Glutamatergic neuron (in vitro differentiated cells): ENCODE data around the gene CLMN. TPM values are rescaled to one million over a fixed set of nuclear protein-coding genes. Genes with fewer than 3 reads are reported as not detected.

Source experiments
- DNase-seq: peaks from one replicate; pipeline ENCODE4 v3.0.0; 2022
- H3K27ac Mint-ChIP-seq: one replicate; pipeline ENCODE4 v1.8.0; 2020; ENCODE audit warnings: mild to moderate bottlenecking, mixed read lengths, inconsistent platforms; ENCODE audit not compliant: unreplicated experiment
- H3K27me3 Mint-ChIP-seq: one replicate; pipeline ENCODE4 v1.8.0; 2020; ENCODE audit warnings: mild to moderate bottlenecking, moderate library complexity, mixed read lengths, inconsistent platforms; ENCODE audit not compliant: unreplicated experiment
- H3K36me3 Mint-ChIP-seq: one replicate; pipeline ENCODE4 v1.8.0; 2020; ENCODE audit warnings: mild to moderate bottlenecking, mixed read lengths, inconsistent platforms; ENCODE audit not compliant: unreplicated experiment
- H3K4me1 Mint-ChIP-seq: one replicate; pipeline ENCODE4 v1.8.0; 2020; ENCODE audit warnings: mild to moderate bottlenecking, low read depth, mixed read lengths, inconsistent platforms; ENCODE audit not compliant: unreplicated experiment
- H3K4me3 Mint-ChIP-seq: one replicate; pipeline ENCODE4 v1.8.0; 2020; ENCODE audit warnings: mild to moderate bottlenecking, mixed read lengths, inconsistent platforms; ENCODE audit not compliant: unreplicated experiment
- H3K9me3 Mint-ChIP-seq: one replicate; pipeline ENCODE4 v1.8.0; 2020; ENCODE audit warnings: mild to moderate bottlenecking, moderate library complexity, mixed read lengths, inconsistent platforms; ENCODE audit not compliant: unreplicated experiment
- CTCF ChIP-seq: fragments of 200-600 bp; sonication (generic); IDR thresholded peaks from one replicate; pipeline ENCODE4 v1.5.0; 2021; ENCODE audit not compliant: partially characterized antibody, unreplicated experiment
- total RNA-seq: library from RNA; stranded (reverse); fragmentation: NEBNext Ultra II Directional; extraction: Animal tissue kit (Norgen Biotek cat#: 25700); gene quantifications from one replicate; pipeline ENCODE4 v1.2.1, GENCODE V29; 2021; ENCODE audit not compliant: unreplicated experiment

The CLMN gene
- total RNA-seq, 1 donor from 2014 or later = 17.6 TPM

GRCh38 chr14:95197551-95197950, 122.2 kb downstream of the CLMN start:
- Mint-ChIP-seq H3K27ac (no peak overlapping the region), H3K4me1 (peaks cover 13% of the 10 kb centered on the region), H3K9me3 (peaks cover 10% of the 10 kb centered on the region), H3K27me3 (peaks cover 4% of the 10 kb centered on the region), H3K36me3 (no peaks in the 10 kb centered on the region), H3K4me3 (no peak overlapping the region)
- DNase-seq = no peak
- no peak for TF ChIP-seq CTCF

DNA sequence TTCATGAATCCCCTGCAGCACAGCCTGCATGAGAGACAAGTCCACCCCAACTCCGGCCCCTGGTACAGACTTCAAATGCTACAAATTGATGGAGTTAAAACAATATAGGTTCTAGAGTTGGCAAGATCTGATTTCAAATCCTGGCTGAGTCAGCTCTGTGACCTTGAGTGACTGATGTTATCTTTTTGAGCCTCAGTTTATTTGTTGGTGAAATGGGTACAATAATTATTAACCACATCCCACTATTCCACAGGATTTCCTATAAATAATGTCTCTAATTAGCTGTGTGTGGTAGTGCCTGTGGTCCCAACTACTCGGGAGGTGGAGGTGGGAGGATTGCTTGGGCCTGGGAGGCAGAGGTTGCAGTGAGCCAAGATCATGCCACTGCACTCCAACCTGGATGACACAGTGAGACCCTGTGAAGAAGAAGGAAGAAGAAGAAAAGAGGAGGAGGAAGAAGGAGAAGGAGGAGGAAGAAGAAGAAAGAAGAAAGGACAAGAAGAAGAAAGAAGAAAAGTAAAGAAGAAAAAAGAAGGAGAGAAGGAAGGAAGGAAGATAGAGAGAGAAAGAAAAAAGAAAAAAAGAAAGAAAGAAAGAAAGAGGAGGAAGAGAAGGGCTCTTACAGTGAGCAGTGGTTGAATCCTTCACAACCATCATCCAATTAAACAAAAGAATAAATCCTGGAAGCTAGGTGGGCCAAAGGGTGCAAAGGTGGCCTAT, 122.7 kb downstream of the CLMN start:
- DNase-seq = no peak
- no peak overlapping the region for H3K4me3 Mint-ChIP-seq
- H3K27ac Mint-ChIP-seq = no peak overlapping the region
- peaks cover 4% of the 10 kb centered on the region for H3K27me3 Mint-ChIP-seq
- H3K9me3 Mint-ChIP-seq = peaks cover 10% of the 10 kb centered on the region
- no peak for TF ChIP-seq CTCF
- no peaks in the 10 kb centered on the region for H3K36me3 Mint-ChIP-seq
- H3K4me1 Mint-ChIP-seq = peaks cover 13% of the 10 kb centered on the region

DNA sequence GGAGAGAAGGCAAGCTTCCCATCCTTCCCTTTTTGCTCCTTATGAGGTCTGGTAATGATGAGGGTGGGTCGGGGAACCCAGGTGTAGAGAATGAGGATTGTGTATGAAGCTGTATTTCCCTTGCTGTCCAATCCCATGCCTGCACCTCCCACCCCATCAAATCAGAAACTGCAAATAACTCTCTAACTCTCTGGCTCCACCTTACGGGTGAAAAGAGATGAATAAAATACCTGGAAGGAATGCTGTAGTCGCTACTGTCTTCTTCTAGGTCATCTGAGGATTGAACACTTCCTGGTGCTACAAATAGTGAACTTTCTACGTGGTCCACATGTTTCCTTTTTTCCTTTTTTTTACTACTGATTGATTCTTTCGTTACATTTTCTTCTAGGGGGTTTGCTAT, 123.4 kb downstream of the CLMN start:
- H3K4me3 Mint-ChIP-seq = no peak overlapping the region
- H3K4me1 Mint-ChIP-seq = peaks cover 13% of the 10 kb centered on the region
- no peaks in the 10 kb centered on the region for H3K36me3 Mint-ChIP-seq
- TF ChIP-seq CTCF = no peak
- H3K27ac Mint-ChIP-seq = no peak overlapping the region
- H3K27me3 Mint-ChIP-seq = peaks cover 4% of the 10 kb centered on the region
- DNase-seq = no peak
- peaks cover 10% of the 10 kb centered on the region for H3K9me3 Mint-ChIP-seq

DNA sequence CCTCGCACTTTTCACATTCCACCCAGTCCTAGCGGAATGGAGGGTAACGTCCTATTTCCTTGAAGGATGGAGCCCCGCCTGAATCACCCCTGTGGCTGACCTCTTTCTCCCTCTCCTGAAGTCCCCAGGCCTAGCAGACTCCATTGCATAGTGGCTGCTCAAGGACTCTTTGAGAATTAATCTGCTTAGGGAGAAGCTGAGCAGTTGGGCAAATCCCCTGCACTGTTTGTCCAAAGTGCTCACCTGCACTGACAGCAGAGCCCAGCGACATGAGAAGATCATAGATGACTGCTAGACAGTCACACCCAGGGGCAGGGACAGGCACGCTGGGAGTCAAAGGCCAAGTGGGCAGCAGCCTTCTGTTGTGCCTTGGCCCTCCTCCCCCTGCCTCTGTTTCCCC, 124.7 kb downstream of the CLMN start:
- TF ChIP-seq CTCF = no peak
- Mint-ChIP-seq H3K27me3 (peaks cover 2% of the 10 kb centered on the region), H3K4me3 (no peak overlapping the region), H3K27ac (no peak overlapping the region), H3K36me3 (no peaks in the 10 kb centered on the region), H3K4me1 (peaks cover 7% of the 10 kb centered on the region), H3K9me3 (peaks cover 10% of the 10 kb centered on the region)
- no peak for DNase-seq

DNA sequence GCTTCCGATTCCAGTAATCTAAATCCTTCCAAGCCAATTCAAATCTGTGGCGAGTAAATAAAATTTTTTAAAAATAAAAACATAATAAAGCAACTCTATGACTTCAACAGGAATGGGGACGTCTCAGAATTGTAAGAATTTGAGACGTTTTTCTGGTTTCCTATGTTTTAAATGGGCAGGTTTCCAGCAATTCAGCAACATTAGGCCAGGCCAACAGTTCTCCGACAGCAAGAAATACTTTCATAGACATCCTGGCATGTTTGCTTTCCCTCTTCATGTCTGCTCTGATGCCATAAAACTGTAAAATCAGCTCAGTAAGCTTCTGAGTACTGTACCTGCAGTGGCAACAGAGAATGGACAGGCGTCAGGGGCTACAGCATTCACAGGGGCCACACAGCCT, 126.6 kb downstream of the CLMN start:
- no peak for DNase-seq
- H3K4me1 Mint-ChIP-seq = no peaks in the 10 kb centered on the region
- peaks cover 2% of the 10 kb centered on the region for H3K27me3 Mint-ChIP-seq
- TF ChIP-seq CTCF = no peak
- no peak overlapping the region for H3K4me3 Mint-ChIP-seq
- no peak overlapping the region for H3K27ac Mint-ChIP-seq
- H3K36me3 Mint-ChIP-seq = peaks cover 4% of the 10 kb centered on the region
- H3K9me3 Mint-ChIP-seq = peaks cover 6% of the 10 kb centered on the region
